GM18907 (cell line): Measurements from ENCODE around the gene SH3TC2.

Source experiments
- ATAC-seq: cut with Tn5 transposase; IDR thresholded peaks from one replicate; pipeline ENCODE4 v1.9.1; 2021; ENCODE audit warnings: mild to moderate bottlenecking, moderate library complexity; ENCODE audit not compliant: unreplicated experiment

SH3TC2 gene

DNA sequence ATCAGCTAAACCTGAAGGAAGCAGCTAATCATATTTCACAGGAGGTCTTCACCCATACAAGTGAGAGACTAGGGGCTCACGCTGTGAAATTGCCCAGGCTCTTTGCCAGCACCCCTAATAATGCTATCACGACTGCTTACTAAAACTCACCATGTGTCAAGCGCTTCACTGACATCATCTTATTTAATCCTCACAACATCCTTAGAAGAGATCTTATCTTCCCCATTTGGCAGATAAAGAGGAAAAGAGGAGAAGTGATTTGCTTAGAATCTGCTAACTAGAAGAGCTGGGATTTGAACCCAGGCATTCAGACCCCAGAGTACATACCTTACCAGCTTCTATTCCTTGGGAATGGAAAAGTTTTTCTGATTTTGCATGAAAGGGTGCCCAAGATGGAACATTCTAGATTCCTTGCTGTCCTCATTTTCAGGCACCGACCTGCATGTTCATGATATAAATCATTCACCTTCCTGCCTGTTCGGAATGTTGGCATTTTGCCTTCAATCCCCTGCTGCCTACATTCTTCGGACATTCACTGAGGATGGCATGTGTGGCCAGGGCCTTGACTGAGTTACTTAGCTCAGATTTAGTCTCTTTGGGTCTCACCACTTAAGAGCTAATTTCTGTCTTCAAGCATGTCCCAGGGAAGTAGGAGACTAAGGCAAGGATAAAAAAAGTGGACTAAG, 88.1 kb downstream of the SH3TC2 start:
- ATAC-seq: no peak

- ATAC-seq: no peak
Observed at GRCh38 chr5:148973455-148973854, 89.4 kb downstream of the SH3TC2 start.

GRCh38 chr5:148972974-148973374, 89.9 kb downstream of the SH3TC2 start:
- ATAC-seq: no peak

DNA sequence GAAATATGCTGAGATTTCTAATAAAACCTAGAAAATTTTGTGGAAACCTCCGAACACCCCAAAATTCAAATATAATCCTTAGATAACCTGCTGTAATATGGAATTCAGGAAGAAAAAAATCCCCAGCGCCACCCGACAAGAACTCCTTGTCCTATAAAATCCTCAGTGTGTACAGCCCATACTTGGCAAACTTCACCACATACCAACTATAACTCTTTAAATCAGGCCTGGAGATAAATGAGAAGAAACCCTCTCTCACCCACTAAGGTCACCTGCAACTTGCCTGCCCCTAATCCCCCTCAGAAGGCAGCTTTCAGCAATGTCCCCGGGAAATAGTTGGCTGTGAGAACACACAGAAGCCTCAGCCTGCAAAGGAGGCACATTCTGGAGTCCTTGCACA, 90.5 kb downstream of the SH3TC2 start:
- no peak for ATAC-seq

- ATAC-seq: no peak
Observed at GRCh38 chr5:148970876-148971275, 92.0 kb downstream of the SH3TC2 start.

DNA sequence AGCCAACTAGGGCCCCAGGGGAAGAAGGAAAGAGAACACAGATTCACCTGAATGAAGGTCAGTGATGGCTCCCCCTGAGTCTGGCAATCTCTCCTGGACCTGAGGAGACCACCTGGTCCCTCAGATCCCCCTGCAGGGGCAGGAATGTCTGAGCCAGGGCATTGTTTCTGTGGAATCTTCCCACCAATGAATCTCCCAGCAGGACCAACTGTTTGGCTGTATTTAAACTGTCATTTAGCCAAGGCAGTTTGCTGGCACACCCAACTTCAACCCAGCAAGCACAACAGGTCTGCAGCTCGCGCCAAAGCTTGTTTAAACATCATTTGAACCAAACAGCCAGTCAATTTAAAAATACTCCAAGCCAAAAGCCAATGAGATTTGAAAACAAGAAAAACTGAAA, 92.6 kb downstream of the SH3TC2 start:
- ATAC-seq: no peak

DNA sequence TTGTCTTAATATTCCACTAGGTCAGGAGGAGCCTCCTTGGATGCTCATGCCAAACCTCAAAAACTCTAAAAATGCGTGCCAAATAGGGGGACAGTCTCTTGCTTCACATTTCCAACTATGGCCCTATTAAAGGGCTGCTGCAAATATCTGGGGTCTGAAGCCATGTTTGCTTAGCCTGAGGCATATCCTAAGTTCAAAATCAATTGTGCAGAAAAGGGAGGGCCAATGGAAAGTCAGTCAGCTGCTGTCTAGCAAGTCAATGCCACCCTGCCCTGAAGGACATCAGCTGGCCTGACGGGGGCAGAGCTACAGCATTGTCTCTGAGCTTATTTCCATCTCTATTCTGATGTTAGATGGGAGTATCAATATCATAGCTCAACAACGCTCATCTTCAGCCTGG, 93.6 kb downstream of the SH3TC2 start:
- no peak for ATAC-seq

- no peak for ATAC-seq
Observed at GRCh38 chr5:148968311-148968710, 94.6 kb downstream of the SH3TC2 start.

DNA sequence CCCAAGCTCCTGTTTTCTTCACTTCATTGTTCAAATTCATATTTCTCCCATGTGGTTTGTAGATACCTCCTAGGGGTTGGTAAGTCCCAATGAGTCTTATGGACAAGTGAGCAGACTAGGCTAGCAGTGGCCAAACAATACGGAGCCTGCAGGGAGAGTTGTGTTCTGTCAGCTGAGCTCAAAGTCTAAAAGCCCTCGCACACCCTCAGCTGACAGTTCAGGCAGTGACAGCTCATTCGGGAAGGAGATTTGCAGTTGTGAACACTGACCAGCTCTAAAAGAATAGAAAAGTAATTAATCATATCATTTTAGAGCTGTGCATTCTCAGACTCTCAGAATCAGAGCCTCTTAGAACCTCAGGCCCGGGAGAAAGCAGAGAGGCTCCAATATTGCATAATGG, 95.1 kb downstream of the SH3TC2 start:
- ATAC-seq: no peak

DNA sequence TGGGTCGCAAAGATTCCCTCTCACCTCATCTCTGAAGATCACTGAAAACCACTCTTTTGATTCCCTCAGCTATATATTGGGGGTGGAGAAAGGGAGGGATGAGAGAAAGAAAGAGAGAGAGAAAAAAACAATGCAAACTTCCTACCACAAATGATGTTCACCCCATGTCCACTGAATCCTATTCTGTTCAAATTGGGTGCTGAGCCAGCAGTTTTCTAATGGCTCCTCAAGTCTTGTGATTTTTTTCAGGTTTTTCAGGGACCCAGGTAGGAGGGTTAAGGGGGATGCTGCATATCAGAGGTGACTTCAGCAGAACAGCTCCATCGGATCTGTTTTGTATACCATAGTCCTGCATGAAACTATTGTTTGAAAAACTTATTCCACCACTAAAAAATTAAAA, 95.9 kb downstream of the SH3TC2 start:
- ATAC-seq: no peak

DNA sequence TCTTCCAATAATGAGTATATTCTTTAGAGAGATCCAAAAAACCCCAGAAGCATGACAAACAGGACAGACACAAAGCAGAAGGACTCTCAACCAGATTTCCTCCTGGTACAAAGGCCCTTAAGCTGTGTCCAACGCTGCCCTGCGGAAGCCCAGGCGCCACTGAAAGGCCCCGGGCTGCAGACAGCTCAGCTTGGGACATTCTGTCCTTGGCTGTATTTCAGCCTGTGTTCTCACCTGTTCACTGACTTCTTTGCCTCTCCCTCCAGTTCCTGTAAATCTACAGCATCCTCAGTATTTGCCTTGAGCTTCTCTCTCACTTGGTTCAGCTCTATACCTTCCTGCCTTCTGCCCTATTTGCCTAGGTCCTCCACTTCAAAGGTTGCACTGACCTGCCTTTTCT, 96.5 kb downstream of the SH3TC2 start:
- no peak for ATAC-seq

DNA sequence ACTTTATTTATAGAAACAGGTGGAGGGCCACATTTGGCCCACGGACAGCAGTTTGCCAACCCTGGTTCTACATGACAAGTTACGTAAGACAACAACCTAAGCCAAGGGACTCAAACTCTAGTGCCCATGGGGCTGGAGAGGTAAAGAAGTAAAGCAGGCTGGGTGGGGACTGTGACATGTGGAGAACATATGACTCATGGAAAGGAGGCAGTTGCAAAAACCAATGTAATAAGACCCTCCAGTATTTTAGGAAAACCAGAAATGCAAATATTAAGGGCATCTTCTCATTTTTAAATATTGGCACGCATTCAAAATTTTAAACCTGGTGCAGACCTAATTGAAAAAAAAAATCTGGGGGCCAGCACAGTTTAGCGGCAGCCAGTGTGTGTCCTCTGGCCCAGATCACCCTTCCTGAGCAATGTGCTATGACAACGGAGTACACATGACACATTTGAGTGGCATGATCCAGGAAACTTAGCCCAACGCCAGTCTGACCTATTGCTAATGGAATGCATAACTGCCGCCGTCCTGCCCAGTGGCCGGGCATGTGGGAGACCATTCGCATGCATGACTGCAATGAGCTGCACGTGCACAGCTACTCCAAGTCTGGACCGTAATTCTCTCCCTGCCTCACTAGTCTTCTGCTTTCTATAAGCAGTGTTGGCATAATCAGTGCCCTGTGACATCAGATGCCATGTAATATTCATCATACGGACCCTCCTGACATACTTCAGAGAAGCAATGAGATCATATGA, 97.2 kb downstream of the SH3TC2 start:
- no peak for ATAC-seq

DNA sequence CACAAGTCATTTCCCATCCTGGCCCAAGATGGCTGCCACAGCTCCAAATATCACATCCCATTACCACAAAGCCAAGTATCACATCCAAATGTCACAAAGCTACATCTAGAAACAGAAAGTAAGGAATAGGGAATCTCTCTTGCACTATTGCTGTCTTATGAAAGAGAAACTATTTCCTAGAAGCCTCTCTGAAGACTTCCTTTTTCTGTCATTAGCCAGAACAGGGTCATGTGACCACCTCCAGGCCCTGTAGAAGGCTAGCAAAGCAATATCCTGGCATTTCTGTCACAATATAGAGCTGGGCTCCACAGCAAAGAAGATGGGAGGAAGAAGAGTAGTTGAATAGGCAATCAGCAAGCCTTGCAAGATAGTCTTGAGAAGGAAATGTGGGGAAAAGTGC, 99.2 kb downstream of the SH3TC2 start:
- no peak for ATAC-seq

DNA sequence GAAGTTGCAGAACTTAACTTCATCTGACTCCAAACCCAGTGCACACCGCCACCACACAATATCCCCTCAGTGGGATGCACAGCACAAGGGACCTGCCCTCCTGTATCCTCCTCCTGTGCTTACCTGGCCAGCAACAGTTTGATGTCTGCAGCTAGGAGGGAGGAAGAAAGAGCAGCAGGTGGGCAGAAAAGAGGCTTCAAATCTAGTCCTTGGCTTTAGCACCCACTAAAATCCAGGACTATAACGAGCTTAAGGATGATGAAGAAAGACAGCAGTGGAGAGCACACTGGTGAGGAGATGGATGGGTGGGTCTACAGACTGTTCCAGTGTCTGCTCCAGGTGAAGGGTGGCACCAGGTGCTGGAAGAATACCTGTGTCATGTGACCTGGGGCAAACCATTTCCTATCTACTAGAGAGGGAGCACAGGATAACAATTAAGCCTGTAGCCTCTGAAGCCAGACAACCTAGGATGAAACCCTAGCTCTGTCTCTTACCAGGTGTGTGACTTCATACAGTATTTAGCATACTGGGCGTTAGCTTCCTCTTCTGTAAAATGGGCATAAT, 100.0 kb downstream of the SH3TC2 start:
- ATAC-seq: no peak

DNA sequence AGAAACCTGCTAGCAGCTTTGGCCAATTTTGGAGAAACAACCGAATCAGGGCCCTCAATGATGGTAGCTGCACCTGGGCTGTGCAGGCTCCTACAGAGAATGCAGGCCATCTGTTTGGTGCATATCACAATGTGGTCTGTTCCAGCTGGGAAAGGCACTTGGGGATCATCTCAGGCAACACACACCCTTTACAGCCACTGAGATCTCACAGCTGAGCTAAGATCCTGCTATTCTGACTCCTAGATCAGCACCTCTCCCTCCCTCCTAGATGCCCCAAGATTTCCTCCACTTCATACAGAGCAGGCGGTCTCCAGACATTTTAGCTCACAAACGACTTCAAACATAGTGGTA, 100.7 kb downstream of the SH3TC2 start:
- no peak for ATAC-seq

DNA sequence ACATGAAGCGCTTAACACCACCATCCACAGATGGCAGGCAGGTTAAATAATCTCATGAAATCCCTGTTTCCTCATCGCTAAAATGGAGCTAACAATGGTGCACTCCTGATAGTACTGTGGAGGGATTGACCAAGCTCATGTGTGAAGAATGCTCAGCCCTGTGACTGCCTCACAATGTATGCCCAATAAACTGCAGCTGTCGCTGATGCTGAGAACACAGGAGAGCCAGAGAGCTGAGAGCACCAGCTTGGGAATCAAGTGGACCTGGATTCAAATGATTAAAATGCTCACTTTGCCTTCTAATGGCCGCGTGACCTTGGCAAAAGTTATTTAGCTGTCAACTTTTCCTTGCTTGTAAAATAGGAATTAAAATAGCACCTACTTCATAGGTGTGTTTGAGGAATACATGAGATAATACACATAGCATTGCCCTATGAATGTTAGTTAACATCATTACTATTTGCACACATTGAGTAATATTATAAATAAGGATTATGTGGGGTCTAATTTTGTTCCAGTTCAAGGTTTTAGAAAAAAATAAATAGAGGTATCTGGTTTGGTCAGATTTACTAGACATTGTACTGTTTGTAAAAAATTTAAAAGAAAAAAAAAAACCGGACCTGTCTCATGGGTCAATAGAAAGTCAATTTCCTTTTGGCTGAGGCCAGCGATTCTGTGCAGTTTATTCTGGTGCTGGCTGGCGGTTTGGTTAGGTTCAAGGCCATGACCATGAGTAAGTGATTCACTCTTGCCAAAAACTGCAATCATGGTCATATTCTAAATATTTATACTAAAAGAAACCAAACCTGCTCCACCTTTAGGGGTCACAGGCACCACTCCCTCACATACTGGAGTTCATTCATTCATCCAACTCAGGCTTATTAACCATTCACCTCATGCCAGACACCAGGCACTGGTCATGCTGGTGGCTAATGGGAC, 101.3 kb downstream of the SH3TC2 start:
- ATAC-seq: no peak

DNA sequence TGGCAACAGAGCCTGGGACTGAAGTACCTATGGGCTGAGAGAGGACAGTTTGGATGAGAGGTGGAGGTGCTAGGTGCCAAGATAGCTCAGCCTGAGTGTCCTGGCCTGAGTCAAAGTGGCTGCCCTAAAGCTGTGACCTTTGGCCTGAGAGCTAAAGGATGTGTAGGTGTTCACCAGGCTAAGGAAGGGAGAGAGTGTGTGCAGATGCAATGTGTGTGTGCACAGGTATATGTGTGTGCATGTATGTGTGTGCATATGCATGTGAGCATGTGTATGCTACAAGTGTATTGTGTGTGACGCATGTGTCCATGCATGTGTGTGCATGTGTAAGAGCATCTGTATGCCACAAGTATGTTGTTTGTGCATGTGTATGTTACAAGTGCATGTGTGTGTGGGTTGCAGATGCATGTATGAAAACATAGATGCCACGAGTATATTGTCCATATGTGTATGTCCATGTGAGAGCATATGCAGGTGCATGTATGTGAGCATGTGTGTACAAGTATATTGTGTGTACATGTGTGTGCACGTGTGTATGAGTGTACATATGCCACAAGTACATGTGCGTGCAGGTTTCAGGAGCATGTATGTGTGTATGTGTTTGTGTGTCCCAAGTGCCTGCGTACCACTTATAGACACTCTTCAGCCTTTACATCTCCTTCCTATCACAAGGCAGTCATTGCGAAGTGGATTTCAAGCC, 102.6 kb downstream of the SH3TC2 start:
- ATAC-seq: no peak

DNA sequence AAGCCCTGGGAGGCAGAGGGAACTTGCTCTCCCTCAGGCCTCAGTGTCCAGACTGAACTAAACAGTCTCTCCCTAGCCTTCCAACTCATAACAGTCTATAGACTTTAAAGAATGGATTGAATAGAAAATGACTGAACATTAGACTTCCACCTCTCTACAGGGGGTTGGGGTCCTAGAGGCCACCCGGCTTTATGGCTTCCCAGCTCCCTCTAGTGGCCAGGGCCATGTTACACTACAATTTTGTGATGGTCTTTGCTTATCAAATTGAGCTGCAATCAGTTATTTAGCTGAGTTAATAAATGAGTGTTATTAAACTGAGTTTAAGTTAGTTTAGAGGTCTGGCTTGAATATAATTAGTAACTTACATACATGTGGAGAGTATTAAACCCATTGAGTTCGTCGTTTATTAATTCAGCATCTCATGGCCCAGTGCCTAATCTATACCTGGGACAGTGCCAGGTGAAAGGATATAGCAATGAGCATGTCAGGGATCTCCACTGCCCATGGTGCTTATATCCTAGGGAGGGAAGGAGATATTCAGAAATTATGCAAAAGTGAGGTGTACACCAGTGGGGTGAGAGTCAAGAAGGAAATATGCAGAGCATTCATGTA, 105.2 kb downstream of the SH3TC2 start:
- ATAC-seq: peak; percentile 62

DNA sequence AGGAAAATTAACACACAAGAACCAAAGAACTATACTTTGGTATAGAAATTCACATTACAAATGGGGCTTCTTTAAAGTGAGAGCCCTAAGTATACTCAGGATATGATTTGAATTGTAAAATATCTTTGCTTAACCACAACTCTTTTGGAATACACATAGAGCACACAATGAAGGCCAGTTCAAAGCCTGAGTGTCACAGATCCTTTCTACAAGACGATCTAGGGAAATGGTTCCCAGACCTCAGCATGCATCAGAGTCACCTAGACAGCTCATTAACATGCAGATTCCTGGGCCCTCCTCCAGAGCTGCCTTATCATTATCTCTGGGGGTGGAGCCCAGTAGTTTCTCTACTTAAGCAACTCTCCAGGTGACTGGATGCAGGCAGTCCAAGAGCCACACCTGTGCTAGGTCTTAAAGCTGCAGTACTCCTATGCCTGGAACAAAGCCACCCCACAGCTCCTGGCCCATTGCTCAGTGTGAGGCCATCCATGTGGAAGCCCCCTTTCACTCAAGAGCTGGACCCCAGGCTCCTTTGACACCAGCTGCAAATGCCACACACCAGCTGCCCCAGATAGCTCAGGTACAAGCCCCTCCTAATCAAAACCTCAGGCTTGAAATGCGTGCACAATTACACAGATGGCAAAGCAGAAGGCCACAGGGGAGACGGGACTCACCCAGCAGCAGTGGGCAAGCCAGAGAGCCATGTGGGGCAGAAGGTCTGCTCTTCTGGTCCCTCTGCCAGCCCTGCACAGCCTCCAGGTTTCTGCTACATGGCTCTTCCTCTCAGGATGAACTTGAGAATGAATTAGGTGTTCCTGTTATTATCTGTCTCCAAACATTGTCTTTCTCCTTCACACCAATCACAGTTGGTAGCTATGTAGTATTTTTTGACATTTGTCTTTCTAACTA, 106.1 kb downstream of the SH3TC2 start:
- ATAC-seq: no peak
